CD14-positive monocyte (primary cell): Measurements from ENCODE around the gene ADD2. TPM values are rescaled to one million over a fixed set of nuclear protein-coding genes. Genes with fewer than 3 reads are reported as not detected.

ENCODE experiments used
- DNase-seq, 3 donors: peaks; one replicate each; pipeline ENCODE4 v3.0.0-alpha.2; 2011 to 2022
- H2AFZ ChIP-seq: 2 replicates; pipeline ENCODE4 v1.6.0; 2012; ENCODE audit warnings: mild to moderate bottlenecking, low read depth, low read length, inconsistent platforms; ENCODE audit not compliant: insufficient read depth, poor library complexity, severe bottlenecking
- H3K27ac ChIP-seq, 2 donors: 1 replicate in 1 of 2; 2 replicates in 1 of 2; pipeline ENCODE4 v1.5.1; 2012 to 2013; ENCODE audit warnings: low read length in 2 of 2, control low read depth in 1 of 2, inconsistent platforms in 1 of 2, low read depth in 1 of 2, mild to moderate bottlenecking in 1 of 2
- H3K27me3 ChIP-seq, 2 donors: one replicate each; pipeline versions ENCODE4 v1.6.0 to v1.6.1; 2011 to 2013; ENCODE audit warnings: low read length in 2 of 2; ENCODE audit not compliant: control insufficient read depth in 2 of 2, insufficient read depth in 2 of 2
- H3K36me3 ChIP-seq, 2 donors: replicated peaks in 1 of 2; 1 replicate in 1 of 2; 2 replicates in 1 of 2; pipeline versions ENCODE4 v1.5.1 to v1.6.1; 2012 to 2013; ENCODE audit warnings: low read length in 2 of 2, control low read depth in 1 of 2, inconsistent platforms in 1 of 2, mild to moderate bottlenecking in 1 of 2; ENCODE audit not compliant: insufficient read depth in 2 of 2, control insufficient read depth in 1 of 2
- H3K4me1 ChIP-seq, 2 donors: 1 replicate in 1 of 2; 2 replicates in 1 of 2; pipeline versions ENCODE4 v1.5.1 to v1.6.1; 2012 to 2013; ENCODE audit warnings: low read length in 2 of 2, control low read depth in 1 of 2, inconsistent platforms in 1 of 2, mild to moderate bottlenecking in 1 of 2, moderate library complexity in 1 of 2; ENCODE audit not compliant: insufficient read depth in 2 of 2, control insufficient read depth in 1 of 2
- H3K4me2 ChIP-seq: replicated peaks from 2 replicates; pipeline ENCODE3; 2012; ENCODE audit warnings: low read length, moderate library complexity, mild to moderate bottlenecking; ENCODE audit not compliant: poor library complexity, severe bottlenecking; ENCODE audit errors: extremely low read depth
- H3K4me3 ChIP-seq, 3 experiments: fragments of 200-600 bp in 1 of 3; sonication (generic) in 1 of 3; replicated peaks in 1 of 3; 1 replicate in 2 of 3; 2 replicates in 1 of 3; pipeline ENCODE4 v1.5.1; 2011 to 2013; ENCODE audit warnings: low read length in 3 of 3, mild to moderate bottlenecking in 3 of 3, control low read depth in 2 of 3, low read depth in 2 of 3, inconsistent platforms in 1 of 3, moderate library complexity in 1 of 3
- H3K79me2 ChIP-seq: 2 replicates; pipeline ENCODE4 v1.6.0; 2012; ENCODE audit warnings: mild to moderate bottlenecking, control low read depth, inconsistent platforms, low read length, moderate library complexity; ENCODE audit not compliant: insufficient read depth
- H3K9ac ChIP-seq: 2 replicates; pipeline ENCODE4 v1.6.0; 2017; ENCODE audit warnings: low read length, mild to moderate bottlenecking; ENCODE audit not compliant: insufficient read depth, poor library complexity, severe bottlenecking
- H3K9me3 ChIP-seq, 2 donors: replicated peaks in 1 of 2; 1 replicate in 1 of 2; 2 replicates in 1 of 2; pipeline versions ENCODE4 v1.5.1 to v1.6.1; 2012 to 2013; ENCODE audit warnings: low read length in 2 of 2, control low read depth in 1 of 2; ENCODE audit not compliant: control insufficient read depth in 1 of 2, insufficient read depth in 1 of 2
- H4K20me1 ChIP-seq: 2 replicates; pipeline ENCODE4 v1.6.0; 2012; ENCODE audit warnings: mild to moderate bottlenecking, low read length, control low read depth, moderate library complexity; ENCODE audit not compliant: insufficient read depth
- H3K27ac Mint-ChIP-seq, 7 donors: one replicate each; pipeline ENCODE4 v1.8.0; 2020; ENCODE audit warnings: mild to moderate bottlenecking in 7 of 7, mixed read lengths in 7 of 7, moderate library complexity in 6 of 7, inconsistent platforms in 2 of 7
- H3K27me3 Mint-ChIP-seq, 3 donors: one replicate each; pipeline ENCODE4 v1.8.0; 2021 to 2022; ENCODE audit warnings: low read depth in 3 of 3, mild to moderate bottlenecking in 3 of 3, mixed read lengths in 3 of 3, moderate library complexity in 3 of 3, inconsistent platforms in 1 of 3
- H3K36me3 Mint-ChIP-seq, 2 donors: one replicate each; pipeline ENCODE4 v1.8.0; 2020; ENCODE audit warnings: mixed read lengths in 2 of 2, inconsistent platforms in 1 of 2, mild to moderate bottlenecking in 1 of 2
- H3K4me1 Mint-ChIP-seq: one replicate; pipeline ENCODE4 v1.8.0; 2020; ENCODE audit warnings: mild to moderate bottlenecking, mixed read lengths
- H3K4me3 Mint-ChIP-seq, 2 donors: one replicate each; pipeline ENCODE4 v1.8.0; 2020; ENCODE audit warnings: mild to moderate bottlenecking in 2 of 2, mixed read lengths in 2 of 2, moderate library complexity in 1 of 2
- H3K9me3 Mint-ChIP-seq, 7 donors: one replicate each; pipeline ENCODE4 v1.8.0; 2020 to 2022; ENCODE audit warnings: mixed read lengths in 7 of 7, mild to moderate bottlenecking in 6 of 7, moderate library complexity in 6 of 7, inconsistent platforms in 2 of 7
- WGBS: methylation state at CpG from one replicate; pipeline ENCODE4 v1.1.5; 2013; ENCODE audit warnings: missing lambda C conversion rate; ENCODE audit not compliant: insufficient coverage; 5-methylcytosine and 5-hydroxymethylcytosine counted together
- intact Hi-C, 2 donors: fragments of 100-400 bp; cut with micrococcal nuclease; formaldehyde crosslinking; loops; one replicate each; pipeline versions ENCODE4 v1.15.0 to v1.15.1; 2023
- polyA plus RNA-seq, 3 donors: library from polyadenylated mRNA; depleted of rRNA in 1 of 3; unstranded in 2 of 3; stranded (reverse) in 1 of 3; fragments of 300-500 nt in 2 of 3; fragments of >200 nt in 1 of 3; fragmentation: Illumina TruSeq in 2 of 3; gene quantifications; 1 replicate in 2 of 3; 2 replicates in 1 of 3; pipeline ENCODE4 v1.2.3, GENCODE V29; 2012 to 2021
- TF ChIP-seq, protein P1 (sequence below): fragments of 200-600 bp; IDR thresholded peaks from one replicate; pipeline ENCODE4 v1.8.0; 2022; ENCODE audit warnings: antibody characterized with exemption, mild to moderate bottlenecking

The ADD2 gene
- polyA plus RNA-seq, 3 donors = 0.18 to 0.56 (median 0.26) TPM

DNA sequence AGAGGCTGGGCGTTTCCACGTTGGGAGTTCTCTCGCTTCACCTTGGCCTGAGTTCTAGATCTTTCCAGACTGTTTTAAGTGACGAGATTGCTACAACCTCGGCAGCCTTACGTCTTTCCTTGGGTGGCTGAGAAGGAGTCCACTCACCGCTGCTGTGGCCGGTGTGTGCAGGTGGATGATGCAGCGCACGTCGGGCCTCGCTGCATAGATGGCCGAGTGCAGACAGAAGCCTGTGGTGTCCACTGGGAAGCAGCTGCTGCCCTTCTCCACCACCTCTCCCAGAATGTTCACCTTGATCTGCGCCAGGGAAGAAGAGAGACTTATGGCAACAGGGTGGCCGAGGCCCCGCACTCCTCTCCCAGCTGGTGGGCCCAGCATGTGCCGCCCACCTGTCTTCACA, 75.7 kb downstream of the ADD2 start:
- H3K27me3 ChIP-seq = no peaks in the 10 kb centered on the region
- H2AFZ ChIP-seq = no peak overlapping the region
- 96% methylated on average over 13 of the region's 17 CpGs for WGBS

DNA sequence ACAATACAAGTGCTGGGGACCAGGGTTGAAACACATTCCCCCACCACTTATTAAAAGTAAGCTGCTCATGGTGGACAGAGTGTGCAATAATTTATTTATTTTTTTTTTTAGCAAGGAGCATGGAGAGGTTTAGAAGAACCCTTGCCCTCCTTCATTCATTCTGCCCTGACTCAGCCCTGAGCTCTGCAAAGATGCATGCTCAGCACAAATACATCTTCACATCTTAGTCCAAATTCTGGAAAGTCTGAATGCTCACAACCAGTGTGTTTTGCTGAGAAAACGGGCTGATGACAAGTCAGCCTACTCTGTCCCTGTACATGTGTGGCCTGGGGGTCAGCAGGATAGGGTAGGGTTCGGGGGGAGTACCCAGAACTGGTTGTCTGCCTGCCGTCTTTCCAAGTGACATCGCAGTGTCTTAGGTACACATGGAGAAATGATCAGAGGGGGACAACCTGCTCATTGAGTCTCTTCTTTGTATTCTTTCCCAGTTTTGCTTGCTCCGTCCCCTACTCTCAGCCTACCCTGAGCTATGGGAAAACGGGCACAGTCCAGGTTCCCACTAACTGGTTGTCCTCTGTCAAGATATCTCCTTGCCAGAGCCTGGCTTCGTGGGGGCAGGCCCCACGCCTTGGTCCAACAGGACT, 76.4 kb downstream of the ADD2 start:
- Mint-ChIP-seq H3K36me3 (no peaks in the 10 kb centered on the region), H3K9me3 (no peaks in the 10 kb centered on the region), H3K4me1 (peaks cover 10% of the 10 kb centered on the region), H3K4me3 (no peak overlapping the region), H3K27ac (no peak overlapping the region), H3K27me3 (peaks cover 4 to 5% (median 4%) of the 10 kb centered on the region in 3 donors)
- Histone ChIP-seq H3K36me3 (no peaks in the 10 kb centered on the region), H3K9ac (no peak overlapping the region), H2AFZ (no peak overlapping the region), H3K4me1 (peaks cover 7 to 8% of the 10 kb centered on the region in 2 donors), H3K4me2 (no peak overlapping the region), H3K9me3 (no peaks in the 10 kb centered on the region), H3K27me3 (no peaks in the 10 kb centered on the region), H3K27ac (no peak overlapping the region), H3K79me2 (no peaks in the 10 kb centered on the region), H3K4me3 (no peak overlapping the region), H4K20me1 (no peaks in the 10 kb centered on the region)
- intact Hi-C loops = no loop called here
- WGBS = 93% methylated on average over 6 of the region's 8 CpGs
- no peak for DNase-seq
- TF ChIP-seq, protein P1, sequence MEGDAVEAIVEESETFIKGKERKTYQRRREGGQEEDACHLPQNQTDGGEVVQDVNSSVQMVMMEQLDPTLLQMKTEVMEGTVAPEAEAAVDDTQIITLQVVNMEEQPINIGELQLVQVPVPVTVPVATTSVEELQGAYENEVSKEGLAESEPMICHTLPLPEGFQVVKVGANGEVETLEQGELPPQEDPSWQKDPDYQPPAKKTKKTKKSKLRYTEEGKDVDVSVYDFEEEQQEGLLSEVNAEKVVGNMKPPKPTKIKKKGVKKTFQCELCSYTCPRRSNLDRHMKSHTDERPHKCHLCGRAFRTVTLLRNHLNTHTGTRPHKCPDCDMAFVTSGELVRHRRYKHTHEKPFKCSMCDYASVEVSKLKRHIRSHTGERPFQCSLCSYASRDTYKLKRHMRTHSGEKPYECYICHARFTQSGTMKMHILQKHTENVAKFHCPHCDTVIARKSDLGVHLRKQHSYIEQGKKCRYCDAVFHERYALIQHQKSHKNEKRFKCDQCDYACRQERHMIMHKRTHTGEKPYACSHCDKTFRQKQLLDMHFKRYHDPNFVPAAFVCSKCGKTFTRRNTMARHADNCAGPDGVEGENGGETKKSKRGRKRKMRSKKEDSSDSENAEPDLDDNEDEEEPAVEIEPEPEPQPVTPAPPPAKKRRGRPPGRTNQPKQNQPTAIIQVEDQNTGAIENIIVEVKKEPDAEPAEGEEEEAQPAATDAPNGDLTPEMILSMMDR = no peak

More for the DNA sequence above, 75.7 kb downstream of the ADD2 start:
- Histone ChIP-seq H3K4me1 (peaks cover 1 to 2% of the 10 kb centered on the region in 2 donors), H3K9ac (no peak overlapping the region), H3K27ac (no peak overlapping the region), H4K20me1 (no peaks in the 10 kb centered on the region), H3K4me2 (no peak overlapping the region), H3K9me3 (no peaks in the 10 kb centered on the region), H3K79me2 (no peaks in the 10 kb centered on the region), H3K4me3 (no peak overlapping the region), H3K36me3 (no peaks in the 10 kb centered on the region)
- H3K4me3 Mint-ChIP-seq = no peak overlapping the region
- no peak for DNase-seq
- peak overlapping the region in 1 of 7 donors; percentile 15 for H3K27ac Mint-ChIP-seq
- peaks cover 4 to 5% (median 4%) of the 10 kb centered on the region in 3 donors for H3K27me3 Mint-ChIP-seq
- TF ChIP-seq, protein P1 = no peak
- intact Hi-C loops = no loop called here
- H3K9me3 Mint-ChIP-seq = no peaks in the 10 kb centered on the region
- no peaks in the 10 kb centered on the region for H3K36me3 Mint-ChIP-seq
- H3K4me1 Mint-ChIP-seq = peaks cover 4% of the 10 kb centered on the region
